ENCODE results near the gene BICD2. TPM values are rescaled to one million over a fixed set of nuclear protein-coding genes. Genes with fewer than 3 reads are reported as not detected.

Gene BICD2
- total and polyA plus RNA-seq, 2 of the 13 experiments (the other 11 are each of a cell fraction or from before 2014, with no cell fraction given), result 5.1 to 17.4 TPM

- TF ChIP-seq HMGXB3 (CRISPR knock-in tag; IDR thresholded peaks at IDR 0.05; ENCODE audit: borderline replicate concordance) (no peak; the same call in 1 of the 2 replicates), ZNF335 (CRISPR knock-in tag; IDR thresholded peaks at IDR 0.05) (0 out of 2 replicates have a peak, but pooled peaks have one; percentile 18), ZNF724P (CRISPR knock-in tag; IDR thresholded peaks at IDR 0.05; ENCODE audit: borderline replicate concordance) (peak; percentile 92; the same call in 1 of the 2 replicates), ZNF678 (CRISPR knock-in tag; IDR thresholded peaks at IDR 0.05) (no peak), RERE (CRISPR knock-in tag; IDR thresholded peaks at IDR 0.05; ENCODE audit: low read depth) (no peak), ZNF670 (CRISPR knock-in tag; IDR thresholded peaks at IDR 0.05; ENCODE audit: borderline replicate concordance) (peak; percentile 59; the same call in 1 of the 2 replicates), TRIM22 (IDR thresholded peaks at IDR 0.05) (no peak), ZNF713 (CRISPR knock-in tag; IDR thresholded peaks at IDR 0.05) (0 out of 2 replicates have a peak, but pooled peaks have one; percentile 17), ZNF253 (CRISPR knock-in tag; IDR thresholded peaks at IDR 0.05; ENCODE audit: borderline replicate concordance) (no peak), HNRNPLL (IDR thresholded peaks at IDR 0.05; ENCODE audit: low read depth, low read length, poor library complexity, severe bottlenecking) (peak; percentile 80), CERS6 (CRISPR knock-in tag; IDR thresholded peaks at IDR 0.05) (no peak; the same call in 1 of the 2 replicates), SIN3A (IDR thresholded peaks at IDR 0.05; ENCODE audit: borderline replicate concordance, low read depth, low read length) (no peak; the same call in 1 of the 2 replicates), CHD2 (IDR thresholded peaks at IDR 0.05; ENCODE audit: low read depth, low read length) (no peak), ZNF326 (CRISPR knock-in tag; IDR thresholded peaks at IDR 0.05; ENCODE audit: borderline replicate concordance) (no peak), ZNF3 (CRISPR knock-in tag; IDR thresholded peaks at IDR 0.05) (no peak), KLF12 (CRISPR knock-in tag; IDR thresholded peaks at IDR 0.05; ENCODE audit: borderline replicate concordance) (peak; percentile 83)
These were observed 629 bp upstream of the BICD2 start (continued) for GRCh38 chr9:92764988-92765936.

Measured in HepG2 (cell line).